ENCODE results near the gene CA5A.
A peak's percentile ranks its signal among the peaks of the same experiment; 100 is the strongest.
"Not testable (repeated sequence)": the region's sequence is repeated elsewhere in the genome, so short reads cannot be mapped to it uniquely, and the experiment has no call there.

Gene CA5A

GRCh38 chr16:87936375-87937230 lies at the start of gene CA5A:
CA5A (minus strand) TSS chr16:87936529; CDS start chr16:87936450, 79 bp downstream.
- no peaks in the 10 kb centered on the region for H3K4me1 Mint-ChIP-seq
- H3K9me3 Mint-ChIP-seq: peaks cover 5 to 7% of the 10 kb centered on the region in 2 donors
- no peak for ATAC-seq
- no peak for DNase-seq
- H3K4me3 Mint-ChIP-seq: no peak within 1 kb of the TSS
- no peaks in the 10 kb centered on the region for H3K27me3 Mint-ChIP-seq
- peak within 1 kb of the TSS in 1 of 2 donors; percentile 24 for H3K27ac Mint-ChIP-seq

- ATAC-seq, H3K27me3 Mint-ChIP-seq, H3K9me3 Mint-ChIP-seq, DNase-seq: not testable (repeated sequence)
- Mint-ChIP-seq H3K4me1 (peaks cover 52% of the 10 kb centered on the region), H3K4me3 (peak overlapping the region in 1 of 2 donors; percentile 52), H3K27ac (peak overlapping the region; percentile 33 to 96)
Observed at GRCh38 chr16:87985493-87985892, 49.2 kb upstream of the CA5A start.

GRCh38 chr16:87984632-87985267 lies 48.4 kb upstream of the CA5A start:
- Mint-ChIP-seq H3K27ac (peak overlapping the region; percentile 55 to 91), H3K27me3 (no peaks in the 10 kb centered on the region), H3K4me1 (peaks cover 60% of the 10 kb centered on the region), H3K9me3 (no peaks in the 10 kb centered on the region), H3K4me3 (peak overlapping the region in 1 of 2 donors; percentile 53)
- DNase-seq (no peak), ATAC-seq (no peak)

GRCh38 chr16:87984180-87984579 lies 47.9 kb upstream of the CA5A start:
- peaks cover 65% of the 10 kb centered on the region for H3K4me1 Mint-ChIP-seq
- H3K4me3 Mint-ChIP-seq: peak overlapping the region in 1 of 2 donors; percentile 53
- not testable (repeated sequence) for DNase-seq, H3K9me3 Mint-ChIP-seq, H3K27me3 Mint-ChIP-seq, ATAC-seq
- peak overlapping the region; percentile 24 to 91 for H3K27ac Mint-ChIP-seq

- H3K9me3 Mint-ChIP-seq, H3K27me3 Mint-ChIP-seq, H3K4me3 Mint-ChIP-seq: not testable (repeated sequence)
- DNase-seq: peak; percentile 24 to 44
- Mint-ChIP-seq H3K4me1 (peaks cover 70% of the 10 kb centered on the region), H3K27ac (peak overlapping the region in 1 of 2 donors; percentile 19)
- peak; percentile 75 for ATAC-seq
Observed at GRCh38 chr16:87983737-87984097, 47.4 kb upstream of the CA5A start.

- not testable (repeated sequence) for H3K27me3 Mint-ChIP-seq, DNase-seq, ATAC-seq, H3K9me3 Mint-ChIP-seq
- H3K4me3 Mint-ChIP-seq: peak overlapping the region in 1 of 2 donors; percentile 13
- H3K27ac Mint-ChIP-seq: peak overlapping the region in 1 of 2 donors; percentile 82
- H3K4me1 Mint-ChIP-seq: peaks cover 75% of the 10 kb centered on the region
Observed at GRCh38 chr16:87983072-87983736, 46.9 kb upstream of the CA5A start.

- Mint-ChIP-seq H3K4me3 (no peak overlapping the region), H3K9me3 (no peaks in the 10 kb centered on the region), H3K4me1 (peaks cover 78% of the 10 kb centered on the region), H3K27me3 (no peaks in the 10 kb centered on the region), H3K27ac (peak overlapping the region; percentile 57 to 82)
- no peak for ATAC-seq
- no peak for DNase-seq
Observed at GRCh38 chr16:87982581-87983041, 46.3 kb upstream of the CA5A start.

- H3K9me3 Mint-ChIP-seq, H3K27me3 Mint-ChIP-seq: not testable (repeated sequence)
- H3K4me3 Mint-ChIP-seq: peak overlapping the region in 1 of 2 donors; percentile 49
- H3K27ac Mint-ChIP-seq: peak overlapping the region in 1 of 2 donors; percentile 28
- H3K4me1 Mint-ChIP-seq: peaks cover 82% of the 10 kb centered on the region
- DNase-seq (peak in 1 of 2 donors; percentile 60), ATAC-seq (peak; percentile 90)
Observed at GRCh38 chr16:87981376-87981775, 45.0 kb upstream of the CA5A start.

- H3K27ac Mint-ChIP-seq: peak overlapping the region in 1 of 2 donors; percentile 85
- DNase-seq, H3K27me3 Mint-ChIP-seq, H3K9me3 Mint-ChIP-seq: not testable (repeated sequence)
- ATAC-seq: peak; percentile 44
- H3K4me1 Mint-ChIP-seq: peaks cover 70% of the 10 kb centered on the region
- peak overlapping the region in 1 of 2 donors; percentile 26 for H3K4me3 Mint-ChIP-seq
Observed at GRCh38 chr16:87979911-87980630, 43.7 kb upstream of the CA5A start.

- no peaks in the 10 kb centered on the region for H3K9me3 Mint-ChIP-seq
- no peak overlapping the region for H3K4me3 Mint-ChIP-seq
- H3K27me3 Mint-ChIP-seq: no peaks in the 10 kb centered on the region
- DNase-seq: no peak
- peaks cover 66% of the 10 kb centered on the region for H3K4me1 Mint-ChIP-seq
- ATAC-seq: no peak
- no peak overlapping the region for H3K27ac Mint-ChIP-seq
Observed at GRCh38 chr16:87979352-87979751, 43.0 kb upstream of the CA5A start.

- H3K4me3 Mint-ChIP-seq: no peak overlapping the region
Observed at GRCh38 chr16:87978127-87978526, 41.8 kb upstream of the CA5A start.

GRCh38 chr16:87976665-87977064 lies 40.3 kb upstream of the CA5A start:
- H3K27ac Mint-ChIP-seq: no peak overlapping the region
- H3K4me1 Mint-ChIP-seq: peaks cover 71% of the 10 kb centered on the region
- ATAC-seq (no peak), DNase-seq (no peak)
- no peaks in the 10 kb centered on the region for H3K27me3 Mint-ChIP-seq
- H3K4me3 Mint-ChIP-seq: no peak overlapping the region
- peaks cover 13 to 15% of the 10 kb centered on the region in 2 donors for H3K9me3 Mint-ChIP-seq

More at GRCh38 chr16:87978127-87978526, 41.8 kb upstream of the CA5A start:
- H3K4me1 Mint-ChIP-seq: peaks cover 66% of the 10 kb centered on the region
- no peaks in the 10 kb centered on the region for H3K27me3 Mint-ChIP-seq
- peaks cover 0 to under 1% of the 10 kb centered on the region in 2 donors for H3K9me3 Mint-ChIP-seq
- DNase-seq (no peak), ATAC-seq (no peak)
- H3K27ac Mint-ChIP-seq: no peak overlapping the region

GRCh38 chr16:87974178-87974577 lies 37.8 kb upstream of the CA5A start:
- Mint-ChIP-seq H3K27ac (peak overlapping the region in 1 of 2 donors; percentile 4), H3K4me1 (peaks cover 75% of the 10 kb centered on the region), H3K27me3 (no peaks in the 10 kb centered on the region), H3K4me3 (no peak overlapping the region), H3K9me3 (peaks cover 19 to 25% of the 10 kb centered on the region in 2 donors)
- ATAC-seq (no peak), DNase-seq (no peak)

- peaks cover 19 to 25% of the 10 kb centered on the region in 2 donors for H3K9me3 Mint-ChIP-seq
- H3K4me1 Mint-ChIP-seq: peaks cover 75% of the 10 kb centered on the region
- ATAC-seq (no peak), DNase-seq (no peak)
- no peak overlapping the region for H3K27ac Mint-ChIP-seq
- H3K27me3 Mint-ChIP-seq: no peaks in the 10 kb centered on the region
- H3K4me3 Mint-ChIP-seq: no peak overlapping the region
Observed at GRCh38 chr16:87973717-87974116, 37.4 kb upstream of the CA5A start.

- no peak for ATAC-seq
- DNase-seq: no peak
- peak overlapping the region in 1 of 2 donors; percentile 43 for H3K27ac Mint-ChIP-seq
- H3K27me3 Mint-ChIP-seq: no peaks in the 10 kb centered on the region
- H3K4me1 Mint-ChIP-seq: peaks cover 72% of the 10 kb centered on the region
- H3K9me3 Mint-ChIP-seq: peaks cover 19 to 25% of the 10 kb centered on the region in 2 donors
- H3K4me3 Mint-ChIP-seq: no peak overlapping the region
Observed at GRCh38 chr16:87971933-87972332, 35.6 kb upstream of the CA5A start.
